ENCODE data around the gene USE1. TPM values are rescaled to one million over a fixed set of nuclear protein-coding genes. Genes with fewer than 3 reads are reported as not detected.

USE1 gene, protein sequence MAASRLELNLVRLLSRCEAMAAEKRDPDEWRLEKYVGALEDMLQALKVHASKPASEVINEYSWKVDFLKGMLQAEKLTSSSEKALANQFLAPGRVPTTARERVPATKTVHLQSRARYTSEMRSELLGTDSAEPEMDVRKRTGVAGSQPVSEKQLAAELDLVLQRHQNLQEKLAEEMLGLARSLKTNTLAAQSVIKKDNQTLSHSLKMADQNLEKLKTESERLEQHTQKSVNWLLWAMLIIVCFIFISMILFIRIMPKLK
- total RNA-seq (10 to 100 TPM in 1 of 2 donors, 1 to 10 TPM in 1; 9.6 to 13.6 TPM), polyA plus RNA-seq (10 to 100 TPM; 22.6 to 27.8 TPM)

DNA sequence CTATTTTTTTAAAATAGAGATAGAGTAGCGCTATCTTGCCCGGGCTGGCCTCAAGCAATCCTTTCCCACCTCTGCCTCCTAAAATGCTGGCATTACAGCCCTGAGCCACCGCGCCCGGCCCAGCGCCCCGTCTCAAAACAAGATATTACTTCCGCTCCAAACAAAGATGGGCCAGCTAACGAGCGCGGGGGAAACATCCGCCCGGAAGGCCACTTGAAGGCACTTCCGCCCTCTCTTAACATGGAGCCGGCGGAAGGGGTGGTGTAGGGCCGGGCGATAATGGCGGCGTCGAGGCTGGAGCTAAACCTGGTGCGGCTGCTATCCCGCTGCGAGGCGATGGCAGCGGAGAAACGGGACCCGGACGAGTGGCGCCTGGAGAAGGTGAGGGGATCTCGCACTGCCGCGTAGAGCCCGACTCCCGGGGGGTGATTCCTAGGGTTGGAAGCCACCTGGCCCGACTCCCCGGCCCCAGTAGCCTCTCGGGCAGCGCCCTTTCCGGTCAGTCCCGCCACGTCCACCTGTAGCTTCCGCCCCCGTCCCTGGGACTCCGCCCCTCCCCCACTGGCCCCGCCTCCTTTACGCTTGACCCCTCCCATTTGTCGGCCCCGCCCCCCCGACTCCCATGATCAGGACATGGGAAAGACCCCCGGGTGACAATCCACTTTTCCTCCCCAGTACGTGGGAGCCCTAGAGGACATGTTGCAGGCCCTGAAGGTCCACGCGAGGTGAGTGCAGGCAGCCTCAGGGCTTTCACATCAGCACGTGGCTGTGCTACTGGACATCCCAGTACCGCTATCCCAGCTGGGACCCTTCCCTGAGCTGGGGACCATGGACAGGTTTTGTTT is at the start of gene USE1:
Gene USE1 (plus strand): TSS at position 231 of the 845 bp plus-strand sequence. CDS start 49 bp downstream, at position 280.
- Histone ChIP-seq H3K27me3 (ENCODE audit: control insufficient read depth in 4 of 4, insufficient read depth in 4 of 4, low read length in 3 of 4) (no peaks in the 10 kb centered on the region), H3K36me3 (ENCODE audit: control insufficient read depth in 4 of 4, insufficient read depth in 3 of 4, low read depth in 1 of 4, low read length in 3 of 4) (peaks cover 6 to 30% (median 9%) of the 10 kb centered on the region in 4 donors), H3K9ac (ENCODE audit: low read depth in 1 of 2, low read length in 2 of 2) (peak within 1 kb of the TSS; percentile 21 to 80), H3K4me3 (ENCODE audit: low read depth in 1 of 3, low read length in 3 of 3) (peak within 1 kb of the TSS; percentile 61 to 92 (median 66)), H3K4me1 (ENCODE audit: control insufficient read depth in 4 of 4, insufficient read depth in 4 of 4, low read length in 3 of 4) (peaks cover 0 to 15% (median 12%) of the 10 kb centered on the region in 4 donors), H3K27ac (ENCODE audit: low read depth in 1 of 2, low read length in 2 of 2) (peak within 1 kb of the TSS; percentile 97), H3K9me3 (ENCODE audit: control insufficient read depth in 4 of 4, low read length in 3 of 4) (no peaks in the 10 kb centered on the region)
- 5% methylated on average over 56 of the region's 56 CpGs for WGBS
- TF ChIP-seq, protein P1, sequence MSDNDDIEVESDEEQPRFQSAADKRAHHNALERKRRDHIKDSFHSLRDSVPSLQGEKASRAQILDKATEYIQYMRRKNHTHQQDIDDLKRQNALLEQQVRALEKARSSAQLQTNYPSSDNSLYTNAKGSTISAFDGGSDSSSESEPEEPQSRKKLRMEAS (IDR thresholded peaks at IDR 0.05), result no peak
- TF ChIP-seq, protein P2, sequence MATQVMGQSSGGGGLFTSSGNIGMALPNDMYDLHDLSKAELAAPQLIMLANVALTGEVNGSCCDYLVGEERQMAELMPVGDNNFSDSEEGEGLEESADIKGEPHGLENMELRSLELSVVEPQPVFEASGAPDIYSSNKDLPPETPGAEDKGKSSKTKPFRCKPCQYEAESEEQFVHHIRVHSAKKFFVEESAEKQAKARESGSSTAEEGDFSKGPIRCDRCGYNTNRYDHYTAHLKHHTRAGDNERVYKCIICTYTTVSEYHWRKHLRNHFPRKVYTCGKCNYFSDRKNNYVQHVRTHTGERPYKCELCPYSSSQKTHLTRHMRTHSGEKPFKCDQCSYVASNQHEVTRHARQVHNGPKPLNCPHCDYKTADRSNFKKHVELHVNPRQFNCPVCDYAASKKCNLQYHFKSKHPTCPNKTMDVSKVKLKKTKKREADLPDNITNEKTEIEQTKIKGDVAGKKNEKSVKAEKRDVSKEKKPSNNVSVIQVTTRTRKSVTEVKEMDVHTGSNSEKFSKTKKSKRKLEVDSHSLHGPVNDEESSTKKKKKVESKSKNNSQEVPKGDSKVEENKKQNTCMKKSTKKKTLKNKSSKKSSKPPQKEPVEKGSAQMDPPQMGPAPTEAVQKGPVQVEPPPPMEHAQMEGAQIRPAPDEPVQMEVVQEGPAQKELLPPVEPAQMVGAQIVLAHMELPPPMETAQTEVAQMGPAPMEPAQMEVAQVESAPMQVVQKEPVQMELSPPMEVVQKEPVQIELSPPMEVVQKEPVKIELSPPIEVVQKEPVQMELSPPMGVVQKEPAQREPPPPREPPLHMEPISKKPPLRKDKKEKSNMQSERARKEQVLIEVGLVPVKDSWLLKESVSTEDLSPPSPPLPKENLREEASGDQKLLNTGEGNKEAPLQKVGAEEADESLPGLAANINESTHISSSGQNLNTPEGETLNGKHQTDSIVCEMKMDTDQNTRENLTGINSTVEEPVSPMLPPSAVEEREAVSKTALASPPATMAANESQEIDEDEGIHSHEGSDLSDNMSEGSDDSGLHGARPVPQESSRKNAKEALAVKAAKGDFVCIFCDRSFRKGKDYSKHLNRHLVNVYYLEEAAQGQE (IDR thresholded peaks at IDR 0.05), result peak; percentile 58
- TF ChIP-seq HNF4A (conservative IDR thresholded peaks at IDR 0.05) (peak; percentile 16 to 42), RXRA (IDR thresholded peaks at IDR 0.05) (peak; percentile 67 to 87), HNF4G (IDR thresholded peaks at IDR 0.05) (no peak), FOXA1 (IDR thresholded peaks at IDR 0.05) (no peak), SP1 (IDR thresholded peaks at IDR 0.05) (peak; percentile 44), NR2F2 (IDR thresholded peaks at IDR 0.05) (peak; percentile 58), TAF1 (conservative IDR thresholded peaks at IDR 0.05) (peak; percentile 87), YY1 (IDR thresholded peaks at IDR 0.05) (peak; percentile 100), EGR1 (IDR thresholded peaks at IDR 0.05; ENCODE audit: low read depth in 2 of 2) (peak; percentile 86 to 88), GABPA (IDR thresholded peaks at IDR 0.05 in 1 of 2, conservative IDR thresholded peaks at IDR 0.05 in 1 of 2) (peak; percentile 90 to 96), FOXA2 (IDR thresholded peaks at IDR 0.05) (no peak), RAD21 (IDR thresholded peaks at IDR 0.05) (peak; percentile 49 to 64), JUND (IDR thresholded peaks at IDR 0.05) (peak in 1 of 2 donors; percentile 16)
- TF ChIP-seq, protein P3, sequence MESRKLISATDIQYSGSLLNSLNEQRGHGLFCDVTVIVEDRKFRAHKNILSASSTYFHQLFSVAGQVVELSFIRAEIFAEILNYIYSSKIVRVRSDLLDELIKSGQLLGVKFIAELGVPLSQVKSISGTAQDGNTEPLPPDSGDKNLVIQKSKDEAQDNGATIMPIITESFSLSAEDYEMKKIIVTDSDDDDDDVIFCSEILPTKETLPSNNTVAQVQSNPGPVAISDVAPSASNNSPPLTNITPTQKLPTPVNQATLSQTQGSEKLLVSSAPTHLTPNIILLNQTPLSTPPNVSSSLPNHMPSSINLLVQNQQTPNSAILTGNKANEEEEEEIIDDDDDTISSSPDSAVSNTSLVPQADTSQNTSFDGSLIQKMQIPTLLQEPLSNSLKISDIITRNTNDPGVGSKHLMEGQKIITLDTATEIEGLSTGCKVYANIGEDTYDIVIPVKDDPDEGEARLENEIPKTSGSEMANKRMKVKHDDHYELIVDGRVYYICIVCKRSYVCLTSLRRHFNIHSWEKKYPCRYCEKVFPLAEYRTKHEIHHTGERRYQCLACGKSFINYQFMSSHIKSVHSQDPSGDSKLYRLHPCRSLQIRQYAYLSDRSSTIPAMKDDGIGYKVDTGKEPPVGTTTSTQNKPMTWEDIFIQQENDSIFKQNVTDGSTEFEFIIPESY (IDR thresholded peaks at IDR 0.05), result no peak
- TF ChIP-seq, protein P4, sequence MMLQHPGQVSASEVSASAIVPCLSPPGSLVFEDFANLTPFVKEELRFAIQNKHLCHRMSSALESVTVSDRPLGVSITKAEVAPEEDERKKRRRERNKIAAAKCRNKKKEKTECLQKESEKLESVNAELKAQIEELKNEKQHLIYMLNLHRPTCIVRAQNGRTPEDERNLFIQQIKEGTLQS (IDR thresholded peaks at IDR 0.05), result no peak
- TF ChIP-seq, protein P5, sequence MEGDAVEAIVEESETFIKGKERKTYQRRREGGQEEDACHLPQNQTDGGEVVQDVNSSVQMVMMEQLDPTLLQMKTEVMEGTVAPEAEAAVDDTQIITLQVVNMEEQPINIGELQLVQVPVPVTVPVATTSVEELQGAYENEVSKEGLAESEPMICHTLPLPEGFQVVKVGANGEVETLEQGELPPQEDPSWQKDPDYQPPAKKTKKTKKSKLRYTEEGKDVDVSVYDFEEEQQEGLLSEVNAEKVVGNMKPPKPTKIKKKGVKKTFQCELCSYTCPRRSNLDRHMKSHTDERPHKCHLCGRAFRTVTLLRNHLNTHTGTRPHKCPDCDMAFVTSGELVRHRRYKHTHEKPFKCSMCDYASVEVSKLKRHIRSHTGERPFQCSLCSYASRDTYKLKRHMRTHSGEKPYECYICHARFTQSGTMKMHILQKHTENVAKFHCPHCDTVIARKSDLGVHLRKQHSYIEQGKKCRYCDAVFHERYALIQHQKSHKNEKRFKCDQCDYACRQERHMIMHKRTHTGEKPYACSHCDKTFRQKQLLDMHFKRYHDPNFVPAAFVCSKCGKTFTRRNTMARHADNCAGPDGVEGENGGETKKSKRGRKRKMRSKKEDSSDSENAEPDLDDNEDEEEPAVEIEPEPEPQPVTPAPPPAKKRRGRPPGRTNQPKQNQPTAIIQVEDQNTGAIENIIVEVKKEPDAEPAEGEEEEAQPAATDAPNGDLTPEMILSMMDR (IDR thresholded peaks at IDR 0.05; ENCODE audit: low read depth, low read length, missing input control), result no peak
- DNase-seq (ENCODE audit: low spot score), result peak; percentile 88
